GM18861 (cell line): Measurements from ENCODE around the gene MYLK2.

Source experiments
- ATAC-seq: cut with Tn5 transposase; IDR thresholded peaks from one replicate; pipeline ENCODE4 v1.9.1; 2021; ENCODE audit not compliant: unreplicated experiment

MYLK2 gene

DNA sequence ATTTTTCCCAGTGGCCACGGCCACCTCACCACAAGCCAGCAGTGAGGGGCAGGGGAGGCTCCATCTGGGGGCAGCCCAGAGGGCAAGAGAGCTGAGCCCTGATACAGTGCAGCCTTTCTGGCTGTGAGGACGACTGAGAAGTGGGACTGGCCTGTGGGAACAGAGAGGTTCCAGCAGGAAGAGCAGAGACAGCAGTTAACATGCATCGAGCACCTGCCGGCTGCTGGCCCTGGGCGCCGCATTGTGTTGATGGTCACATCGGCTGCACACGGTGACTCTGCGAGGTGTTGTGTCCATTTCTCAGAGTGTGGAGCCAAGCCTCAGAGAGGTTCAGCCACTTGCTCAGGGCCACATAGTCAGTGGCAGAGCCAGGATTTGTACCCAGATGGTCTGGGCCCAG, 16.4 kb downstream of the MYLK2 start:
- ATAC-seq: no peak

- peak; percentile 78 for ATAC-seq
Measured at GRCh38 chr20:31835977-31836852, 17.1 kb downstream of the MYLK2 start.

- no peak for ATAC-seq
Measured at GRCh38 chr20:31836853-31837608, 17.9 kb downstream of the MYLK2 start.

GRCh38 chr20:31837896-31838397, 18.8 kb downstream of the MYLK2 start:
- ATAC-seq: no peak

- no peak for ATAC-seq
Measured at GRCh38 chr20:31838646-31839292, 19.6 kb downstream of the MYLK2 start.

- ATAC-seq: no peak
Measured at GRCh38 chr20:31839782-31840487, 20.8 kb downstream of the MYLK2 start.

DNA sequence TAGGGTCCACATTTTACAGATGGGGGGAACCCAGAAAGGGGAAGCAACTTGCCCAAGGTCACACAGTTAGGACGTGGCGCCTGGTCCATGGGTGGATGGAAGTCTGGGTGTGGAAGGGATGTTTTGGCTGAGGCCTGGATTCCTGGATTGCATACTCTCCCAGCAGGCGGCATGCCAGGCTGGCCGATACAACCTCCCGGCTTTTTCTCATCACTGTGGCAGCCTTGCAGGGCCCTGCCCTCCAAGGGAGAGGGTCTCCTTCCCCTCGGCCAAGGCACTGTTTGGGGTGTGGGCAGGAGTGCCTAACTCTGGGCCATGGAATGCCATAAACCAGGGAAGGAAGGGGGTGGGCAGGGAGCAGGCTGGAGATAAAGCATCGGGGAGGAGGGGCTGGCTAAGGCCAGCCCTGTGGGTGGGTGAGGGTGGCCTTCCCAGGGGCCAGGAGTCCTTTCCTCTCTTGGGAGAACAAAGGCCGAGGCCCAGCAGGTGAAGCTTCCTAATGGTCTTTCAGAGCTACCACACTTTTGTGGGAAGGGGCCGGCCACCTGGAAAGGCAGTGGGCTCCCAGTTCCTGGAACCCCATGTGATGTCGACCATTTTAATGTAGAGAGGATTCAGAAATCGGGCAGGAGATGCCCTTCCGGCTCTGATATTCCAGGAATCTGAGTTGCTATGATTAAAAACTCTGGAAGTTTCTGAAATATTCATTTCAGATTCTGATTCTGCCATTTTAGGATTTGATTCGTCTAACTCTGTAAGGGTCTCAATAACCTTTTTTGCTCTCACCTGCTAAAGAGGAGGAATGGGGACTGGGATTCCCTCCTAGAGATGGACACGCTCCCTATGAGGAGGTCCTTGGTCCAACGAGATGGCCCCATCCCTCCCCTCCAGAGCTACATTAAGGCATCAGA, 22.0 kb downstream of the MYLK2 start:
- no peak for ATAC-seq

GRCh38 chr20:31841928-31842327, 22.8 kb downstream of the MYLK2 start:
- ATAC-seq: no peak

DNA sequence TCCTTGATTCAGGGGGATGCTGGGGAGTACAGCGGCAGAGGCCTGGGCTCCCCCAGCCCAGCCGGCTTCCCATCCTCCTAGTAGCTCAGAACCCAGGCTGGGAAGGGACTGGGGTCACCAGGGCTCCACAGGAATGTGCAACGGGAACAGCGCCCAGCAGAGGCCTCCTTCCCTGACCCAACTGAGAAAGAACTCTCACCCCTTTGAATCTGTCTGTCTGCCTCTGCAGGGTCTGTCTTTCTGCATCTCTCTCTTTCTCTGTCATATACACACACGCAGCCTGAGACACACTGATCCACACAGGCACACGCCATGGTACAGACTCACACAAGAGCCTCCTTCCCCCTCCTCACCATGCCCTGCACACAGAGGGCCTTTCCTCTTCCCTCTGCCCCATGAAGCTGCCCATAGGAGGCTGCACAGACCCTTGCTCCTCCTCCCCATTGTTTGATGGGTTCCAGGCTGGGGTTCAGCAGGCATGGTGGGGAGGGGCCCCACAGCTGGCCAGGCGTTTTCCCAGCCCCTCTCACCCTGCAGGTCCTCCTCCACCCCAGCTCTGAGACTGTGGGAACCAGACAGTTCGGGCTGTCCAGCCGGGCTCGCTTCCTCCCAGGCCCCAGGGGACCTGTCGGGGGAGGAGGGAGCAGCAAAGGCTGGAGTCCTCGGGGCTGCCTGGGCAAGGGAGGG, 23.5 kb downstream of the MYLK2 start:
- no peak for ATAC-seq

- no peak for ATAC-seq
Measured at GRCh38 chr20:31843288-31843687, 24.1 kb downstream of the MYLK2 start.

- ATAC-seq: no peak
Measured at GRCh38 chr20:31843881-31844280, 24.7 kb downstream of the MYLK2 start.

DNA sequence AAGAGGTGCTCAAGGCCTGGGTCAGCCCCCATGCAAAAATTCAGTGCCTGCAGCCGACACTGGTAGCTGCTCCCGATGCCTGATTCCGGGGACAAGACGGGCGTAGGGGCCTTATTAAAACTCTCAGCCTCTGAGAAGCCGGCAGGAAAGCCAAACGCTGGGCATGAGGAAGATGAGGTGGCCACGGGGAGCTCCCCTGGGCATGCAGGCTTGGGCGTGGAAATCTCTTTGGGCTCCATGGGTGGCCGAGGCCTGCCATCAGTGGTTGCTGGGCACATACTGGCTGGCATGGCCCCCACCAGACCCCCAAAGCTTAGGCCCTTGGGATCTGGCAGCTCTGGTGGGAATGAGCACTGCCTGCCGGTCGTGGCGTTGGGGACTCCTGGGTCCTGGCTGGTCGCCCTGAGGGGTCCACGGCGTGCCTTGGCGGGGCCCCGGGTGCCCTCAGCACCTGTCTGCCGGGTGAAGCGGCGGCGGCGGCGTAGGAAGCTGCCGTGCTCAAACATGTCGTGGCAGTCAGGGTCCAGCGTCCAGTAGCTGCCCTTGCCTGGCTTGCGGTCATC, 25.7 kb downstream of the MYLK2 start:
- no peak for ATAC-seq

DNA sequence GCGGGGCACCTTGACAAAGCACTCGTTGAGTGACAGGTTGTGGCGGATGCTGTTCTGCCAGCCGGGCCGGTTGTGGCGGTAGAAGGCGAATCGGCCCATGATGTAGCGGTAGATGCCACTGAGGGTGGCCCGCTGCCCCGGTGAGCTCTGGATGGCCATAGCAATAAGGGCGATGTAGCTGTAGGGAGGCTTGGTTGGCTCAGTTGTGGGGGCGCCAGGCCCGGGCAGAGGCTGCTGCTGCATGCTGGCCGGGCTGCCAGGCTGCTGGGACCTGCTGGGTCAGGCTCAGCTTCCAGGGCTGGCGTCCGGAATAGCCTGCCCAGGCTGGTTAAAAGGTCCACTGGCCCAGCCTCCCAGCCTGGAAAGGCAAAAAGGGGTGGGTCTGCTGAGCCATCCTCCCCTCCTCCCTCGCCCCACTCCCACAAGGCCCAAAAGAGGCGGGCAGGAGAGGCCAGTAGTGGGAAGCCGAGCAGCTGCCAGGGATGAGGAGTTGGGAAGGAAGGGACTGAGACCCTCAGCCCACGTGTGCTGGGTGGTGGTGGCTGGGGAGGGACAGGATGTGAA, 26.2 kb downstream of the MYLK2 start, which contains the start of gene FOXS1:
FOXS1 (minus strand) TSS at position 305 of the 564 bp plus-strand sequence; CDS start at position 243, 62 bp downstream.
- no peak for ATAC-seq

DNA sequence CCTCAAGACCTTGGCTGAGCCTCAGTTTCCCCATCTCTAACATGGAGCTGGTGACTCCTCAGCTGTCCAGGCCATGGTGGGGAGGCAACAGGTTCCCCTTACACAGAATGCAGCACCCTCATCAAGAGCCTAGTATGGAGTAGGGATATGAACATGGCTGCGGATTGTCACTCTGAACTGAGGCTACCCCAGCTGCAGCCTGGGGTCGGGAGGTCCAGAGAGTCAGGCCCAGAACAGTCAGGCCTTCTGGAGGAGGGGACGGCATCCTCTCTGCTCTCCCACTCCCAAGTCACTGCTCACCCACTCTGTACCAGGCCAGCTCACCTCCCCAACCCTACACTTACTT, 27.6 kb downstream of the MYLK2 start:
- no peak for ATAC-seq

GRCh38 chr20:31848088-31848999, 29.2 kb downstream of the MYLK2 start:
- ATAC-seq: no peak

- ATAC-seq: no peak
Measured at GRCh38 chr20:31849306-31849930, 30.3 kb downstream of the MYLK2 start.
